Transverse colon (tissue), 4 donors: ENCODE data around the gene TNFRSF14.
A peak's percentile ranks its signal among the peaks of the same experiment; 100 is the strongest.

Source experiments
- EP300 ChIP-seq: sonication (generic); formaldehyde crosslinking; IDR thresholded peaks from one replicate; pipeline ENCODE4 v1.6.1; 2017; ENCODE audit warnings: antibody characterized with exemption, low read depth
- POLR2A ChIP-seq: fragments of 450-650 bp; IDR thresholded peaks from one replicate; pipeline ENCODE4 v1.6.1; 2016; ENCODE audit warnings: antibody characterized with exemption, mild to moderate bottlenecking, moderate library complexity
- POLR2AphosphoS5 ChIP-seq, 3 donors: sonication (generic); formaldehyde crosslinking; IDR thresholded peaks; one replicate each; pipeline ENCODE4 v1.6.1; 2016; ENCODE audit warnings: antibody characterized with exemption in 3 of 3
- TF ChIP-seq, protein P1 (sequence below), 5 experiments: fragments of 200-600 bp in 3 of 5; fragments of 450-650 bp in 2 of 5; sonication (generic) in 3 of 5; IDR thresholded peaks; 1 replicate in 2 of 5; 2 replicates in 3 of 5; pipeline ENCODE4 v1.5.1; 2016 to 2017; ENCODE audit warnings: antibody characterized with exemption in 5 of 5, inconsistent platforms in 3 of 5, mild to moderate bottlenecking in 2 of 5, moderate library complexity in 1 of 5

DNA sequence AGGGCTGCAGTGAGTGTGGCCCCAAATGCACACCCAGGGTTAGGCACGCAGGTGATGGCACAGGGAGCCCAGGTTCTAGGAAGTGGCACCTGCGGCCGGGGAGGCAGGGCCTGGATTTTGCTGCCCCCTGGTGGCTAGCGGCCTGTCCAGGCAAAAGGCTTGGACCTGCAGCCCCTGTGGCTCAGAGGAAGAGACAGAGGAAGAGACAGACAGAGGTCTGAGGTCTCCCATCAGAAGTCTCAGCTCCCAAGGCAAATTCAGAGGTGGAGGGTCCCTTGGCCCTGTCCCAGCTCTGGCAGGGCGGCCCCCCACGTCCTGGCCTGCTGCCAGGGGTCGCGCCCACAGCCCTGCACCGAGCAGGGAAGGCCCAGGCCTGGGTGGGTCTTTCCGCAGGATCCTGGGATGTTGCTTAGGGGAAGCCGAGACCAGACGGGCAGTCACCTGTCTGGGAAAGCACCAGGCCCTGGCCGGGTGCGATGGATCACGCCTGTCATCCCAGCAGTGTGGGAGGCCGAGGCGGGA is 8.0 kb upstream of the TNFRSF14 start:
- TF ChIP-seq, protein P1, sequence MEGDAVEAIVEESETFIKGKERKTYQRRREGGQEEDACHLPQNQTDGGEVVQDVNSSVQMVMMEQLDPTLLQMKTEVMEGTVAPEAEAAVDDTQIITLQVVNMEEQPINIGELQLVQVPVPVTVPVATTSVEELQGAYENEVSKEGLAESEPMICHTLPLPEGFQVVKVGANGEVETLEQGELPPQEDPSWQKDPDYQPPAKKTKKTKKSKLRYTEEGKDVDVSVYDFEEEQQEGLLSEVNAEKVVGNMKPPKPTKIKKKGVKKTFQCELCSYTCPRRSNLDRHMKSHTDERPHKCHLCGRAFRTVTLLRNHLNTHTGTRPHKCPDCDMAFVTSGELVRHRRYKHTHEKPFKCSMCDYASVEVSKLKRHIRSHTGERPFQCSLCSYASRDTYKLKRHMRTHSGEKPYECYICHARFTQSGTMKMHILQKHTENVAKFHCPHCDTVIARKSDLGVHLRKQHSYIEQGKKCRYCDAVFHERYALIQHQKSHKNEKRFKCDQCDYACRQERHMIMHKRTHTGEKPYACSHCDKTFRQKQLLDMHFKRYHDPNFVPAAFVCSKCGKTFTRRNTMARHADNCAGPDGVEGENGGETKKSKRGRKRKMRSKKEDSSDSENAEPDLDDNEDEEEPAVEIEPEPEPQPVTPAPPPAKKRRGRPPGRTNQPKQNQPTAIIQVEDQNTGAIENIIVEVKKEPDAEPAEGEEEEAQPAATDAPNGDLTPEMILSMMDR (IDR thresholded peaks at IDR 0.05) = peak; percentile 95 to 98 (median 98)
- TF ChIP-seq POLR2A = peak; percentile 42
- peak; percentile 61 to 68 (median 63) for TF ChIP-seq POLR2AphosphoS5 (IDR thresholded peaks at IDR 0.05)
- TF ChIP-seq EP300 = no peak
